Right atrium auricular region (tissue), 2 donors: ENCODE data around the gene C7orf57. TPM values are rescaled to one million over a fixed set of nuclear protein-coding genes. Genes with fewer than 3 reads are reported as not detected.

Source experiments
- DNase-seq: peaks from one replicate; pipeline ENCODE4 v3.0.0-alpha.2; 2019; ENCODE audit warnings: low spot score
- H3K27ac ChIP-seq, 2 donors: fragments of 200-600 bp; sonication (generic); 1 replicate in 1 of 2; 2 replicates in 1 of 2; pipeline ENCODE4 v1.5.1; 2016 to 2019
- H3K27me3 ChIP-seq, 2 donors: fragments of 200-600 bp; sonication (generic); one replicate each; pipeline versions ENCODE4 v1.5.1 to v1.6.0; 2017 to 2019
- H3K36me3 ChIP-seq: fragments of 200-600 bp; sonication (generic); one replicate; pipeline ENCODE4 v1.5.1; 2016
- H3K4me1 ChIP-seq, 2 donors: fragments of 200-600 bp; sonication (generic); one replicate each; pipeline versions ENCODE4 v1.5.1 to v1.6.0; 2017 to 2019
- H3K4me3 ChIP-seq, 2 donors: fragments of 200-600 bp; sonication (generic); 1 replicate in 1 of 2; 2 replicates in 1 of 2; pipeline ENCODE4 v1.5.1; 2017 to 2019; ENCODE audit warnings: mild to moderate bottlenecking in 1 of 2, moderate library complexity in 1 of 2
- H3K9me3 ChIP-seq, 2 donors: fragments of 200-600 bp; sonication (generic); one replicate each; pipeline ENCODE4 v1.5.1; 2019
- CTCF ChIP-seq, 2 donors: fragments of 200-600 bp; sonication (generic); IDR thresholded peaks; one replicate each; pipeline ENCODE4 v1.5.1; 2019; ENCODE audit warnings: antibody characterized with exemption in 2 of 2
- total RNA-seq, 2 donors: library from RNA; depleted of rRNA; stranded (reverse); fragments of >200 nt; gene quantifications; one replicate each; pipeline ENCODE4 v1.1.0, GENCODE V29; 2016

The C7orf57 gene
- total RNA-seq, 2 donors from 2014 or later: not detected

DNA sequence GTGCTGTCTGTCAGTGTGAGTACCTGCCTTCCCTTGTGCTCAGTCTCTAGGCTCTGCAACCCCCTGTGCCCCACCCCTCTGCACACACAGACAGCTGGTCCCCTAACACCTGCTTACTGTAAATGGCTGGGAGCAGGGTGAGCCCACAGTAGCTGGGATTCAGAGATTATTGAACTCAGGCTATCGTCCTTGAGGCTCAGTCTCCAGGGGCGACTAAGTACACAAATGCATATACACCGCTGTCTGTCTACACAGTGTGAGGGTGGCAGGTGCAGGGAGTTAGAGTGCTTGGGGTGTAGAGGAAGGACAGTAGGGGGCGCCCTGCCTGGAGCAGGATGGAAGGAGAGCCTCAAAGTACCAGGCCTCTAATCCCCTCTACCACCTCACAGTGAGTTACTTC is 66.6 kb downstream of the C7orf57 start:
- no peak for TF ChIP-seq CTCF (IDR thresholded peaks at IDR 0.05)

GRCh38 chr7:48102530-48102929 is 67.2 kb downstream of the C7orf57 start:
- Histone ChIP-seq H3K27ac (no peak overlapping the region), H3K4me3 (no peak overlapping the region), H3K36me3 (peaks cover 59% of the 10 kb centered on the region), H3K4me1 (no peaks in the 10 kb centered on the region), H3K9me3 (no peaks in the 10 kb centered on the region), H3K27me3 (no peaks in the 10 kb centered on the region)
- no peak for TF ChIP-seq CTCF (IDR thresholded peaks at IDR 0.05)
- DNase-seq: no peak

More for the DNA sequence above, 66.6 kb downstream of the C7orf57 start:
- DNase-seq: no peak
- H3K9me3 ChIP-seq: no peaks in the 10 kb centered on the region
- H3K4me3 ChIP-seq: no peak overlapping the region
- peaks cover 0 to 4% of the 10 kb centered on the region in 2 donors for H3K4me1 ChIP-seq
- H3K27me3 ChIP-seq: no peaks in the 10 kb centered on the region
- H3K36me3 ChIP-seq: peaks cover 53% of the 10 kb centered on the region
- no peak overlapping the region for H3K27ac ChIP-seq

GRCh38 chr7:48105045-48105444 is 69.7 kb downstream of the C7orf57 start:
- H3K27me3 ChIP-seq: no peaks in the 10 kb centered on the region
- TF ChIP-seq CTCF (IDR thresholded peaks at IDR 0.05): no peak
- H3K27ac ChIP-seq: no peak overlapping the region
- no peaks in the 10 kb centered on the region for H3K9me3 ChIP-seq
- no peaks in the 10 kb centered on the region for H3K4me1 ChIP-seq
- no peak for DNase-seq
- peaks cover 66% of the 10 kb centered on the region for H3K36me3 ChIP-seq
- no peak overlapping the region for H3K4me3 ChIP-seq

- Histone ChIP-seq H3K27ac (no peak overlapping the region), H3K9me3 (no peaks in the 10 kb centered on the region), H3K4me1 (no peaks in the 10 kb centered on the region), H3K4me3 (no peak overlapping the region), H3K36me3 (peaks cover 52% of the 10 kb centered on the region), H3K27me3 (no peaks in the 10 kb centered on the region)
- TF ChIP-seq CTCF (IDR thresholded peaks at IDR 0.05): no peak
- DNase-seq: no peak
Observed at GRCh38 chr7:48106906-48107659, 71.7 kb downstream of the C7orf57 start.

GRCh38 chr7:48107926-48108472 is 72.7 kb downstream of the C7orf57 start:
- H3K36me3 ChIP-seq: peaks cover 42% of the 10 kb centered on the region
- DNase-seq: no peak
- no peak overlapping the region for H3K27ac ChIP-seq
- H3K4me3 ChIP-seq: no peak overlapping the region
- H3K9me3 ChIP-seq: no peaks in the 10 kb centered on the region
- no peaks in the 10 kb centered on the region for H3K4me1 ChIP-seq
- H3K27me3 ChIP-seq: no peaks in the 10 kb centered on the region
- TF ChIP-seq CTCF (IDR thresholded peaks at IDR 0.05): no peak
